Caco-2 (cell line): ENCODE results near the gene CTTN. TPM values are rescaled to one million over a fixed set of nuclear protein-coding genes. Genes with fewer than 3 reads are reported as not detected.
A peak's percentile ranks its signal among the peaks of the same experiment; 100 is the strongest.

ENCODE experiments used
- BruUV-seq: library from RNA; stranded (reverse); fragments of 400-500 nt; replicated peaks from 2 replicates; lab custom pipeline; 2021; lab: Mats Ljungman, UMichigan
- CTCF ChIA-PET: fragments of 300-600 bp; sonication (Branson Sonifier 250); formaldehyde crosslinking; loops from one replicate; lab custom pipeline; 2022; ENCODE audit warnings: antibody characterized with exemption; lab: Charles Lee
- POLR2A ChIA-PET: fragments of 300-600 bp; sonication (Branson Sonifier 250); formaldehyde crosslinking; loops from one replicate; lab custom pipeline; 2022; ENCODE audit warnings: antibody characterized with exemption; lab: Charles Lee
- DNase-seq, 2 experiments: peaks; one replicate each; pipeline versions ENCODE4 v3.0.0 to v3.0.0-alpha.2; 2020 to 2022
- H3K27me3 ChIP-seq: replicated peaks from 2 replicates; pipeline ENCODE4 v1.6.0; 2011; ENCODE audit warnings: low read length; ENCODE audit not compliant: control insufficient read depth, insufficient read depth
- H3K36me3 ChIP-seq: 2 replicates; pipeline ENCODE4 v1.5.1; 2011; ENCODE audit warnings: low read length; ENCODE audit not compliant: control insufficient read depth, insufficient read depth
- H3K4me1 ChIP-seq: fragments of 250-450 bp; sonication (Bioruptor Pico); 2 replicates; pipeline ENCODE4 v1.5.1; 2020; ENCODE audit warnings: mild to moderate bottlenecking
- H3K4me3 ChIP-seq: 2 replicates; pipeline ENCODE4 v1.5.1; 2011; ENCODE audit warnings: low read depth, mild to moderate bottlenecking, control low read depth, low read length
- H3K9me3 ChIP-seq: fragments of 250-450 bp; sonication (Bioruptor Pico); 2 replicates; pipeline ENCODE4 v1.5.1; 2020; ENCODE audit warnings: mild to moderate bottlenecking, moderate library complexity
- H3K27ac Mint-ChIP-seq: one replicate; pipeline ENCODE4 v1.8.0; 2022; ENCODE audit warnings: mixed read lengths; ENCODE audit not compliant: unreplicated experiment
- H3K27me3 Mint-ChIP-seq: one replicate; pipeline ENCODE4 v1.8.0; 2022; ENCODE audit warnings: mixed read lengths; ENCODE audit not compliant: insufficient read depth, unreplicated experiment
- H3K36me3 Mint-ChIP-seq: one replicate; pipeline ENCODE4 v1.8.0; 2022; ENCODE audit warnings: mild to moderate bottlenecking, mixed read lengths; ENCODE audit not compliant: insufficient read depth, unreplicated experiment
- H3K4me1 Mint-ChIP-seq: one replicate; pipeline ENCODE4 v1.8.0; 2022; ENCODE audit warnings: low read depth, mixed read lengths; ENCODE audit not compliant: unreplicated experiment
- H3K4me3 Mint-ChIP-seq: one replicate; pipeline ENCODE4 v1.8.0; 2022; ENCODE audit warnings: mild to moderate bottlenecking, moderate library complexity, mixed read lengths; ENCODE audit not compliant: unreplicated experiment
- H3K9me3 Mint-ChIP-seq: one replicate; pipeline ENCODE4 v1.8.0; 2022; ENCODE audit warnings: mixed read lengths; ENCODE audit not compliant: unreplicated experiment
- CTCF ChIP-seq, 2 experiments: fragments of 200-600 bp in 1 of 2; IDR thresholded peaks; 1 replicate in 1 of 2; 2 replicates in 1 of 2; pipeline versions ENCODE4 v1.5.1 to v1.8.0; 2011 to 2022; ENCODE audit warnings: antibody characterized with exemption in 1 of 2, control low read depth in 1 of 2, inconsistent platforms in 1 of 2, low read depth in 1 of 2, low read length in 1 of 2, mild to moderate bottlenecking in 1 of 2, moderate library complexity in 1 of 2; ENCODE audit not compliant: insufficient read depth in 1 of 2, severe bottlenecking in 1 of 2, unreplicated experiment in 1 of 2
- intact Hi-C: fragments of 100-400 bp; cut with micrococcal nuclease; formaldehyde crosslinking; loops from one replicate; pipeline ENCODE4 v1.10.0; 2022; ENCODE audit not compliant: unreplicated experiment
- total RNA-seq: library from RNA; stranded (reverse); gene quantifications from 2 replicates; pipeline ENCODE4 v1.2.3, GENCODE V29; 2022

The CTTN gene
- total RNA-seq, 1 experiment from 2014 or later: 502 TPM

DNA sequence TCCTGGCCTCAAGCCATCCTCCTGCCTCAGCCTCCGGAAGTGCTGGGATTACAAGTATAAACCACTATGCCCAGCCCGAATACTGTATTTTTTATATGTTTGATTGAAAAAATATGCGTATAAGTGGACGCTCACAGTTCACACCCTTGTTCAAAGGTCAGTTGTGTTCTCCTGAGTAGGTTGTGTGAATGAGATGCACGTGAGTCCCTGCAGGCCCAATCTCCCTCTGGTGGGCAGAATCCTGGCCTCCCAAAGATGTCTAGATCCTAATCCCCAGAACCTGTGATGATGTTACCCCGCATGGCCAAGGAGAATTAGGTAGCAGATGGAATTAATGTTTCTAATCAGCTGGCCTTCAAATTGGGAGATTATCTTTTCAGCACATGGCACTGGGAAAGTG is 41.9 kb downstream of the CTTN start:
- ChIA-PET CTCF (no interaction called here), POLR2A (no interaction called here)
- H3K36me3 Mint-ChIP-seq: peaks cover 59% of the 10 kb centered on the region
- no TSS peak for BruUV-seq
- no peak overlapping the region for H3K4me3 Mint-ChIP-seq
- H3K4me1 Mint-ChIP-seq: no peaks in the 10 kb centered on the region
- no peak for DNase-seq
- no peaks in the 10 kb centered on the region for H3K9me3 Mint-ChIP-seq
- Histone ChIP-seq H3K9me3 (no peaks in the 10 kb centered on the region), H3K36me3 (peaks cover 12% of the 10 kb centered on the region), H3K27me3 (no peaks in the 10 kb centered on the region), H3K4me1 (no peaks in the 10 kb centered on the region), H3K4me3 (no peak overlapping the region)
- intact Hi-C loops: no loop called here
- TF ChIP-seq CTCF (IDR thresholded peaks at IDR 0.05; ENCODE audit: insufficient read depth in 1 of 2, low read depth in 1 of 2, low read length in 1 of 2, severe bottlenecking in 1 of 2, unreplicated experiment in 1 of 2): peak in 1 of 2 experiments; percentile 33
- H3K27ac Mint-ChIP-seq: no peak overlapping the region
- no peaks in the 10 kb centered on the region for H3K27me3 Mint-ChIP-seq

- Histone ChIP-seq H3K4me1 (no peaks in the 10 kb centered on the region), H3K9me3 (peaks cover 5% of the 10 kb centered on the region), H3K36me3 (no peaks in the 10 kb centered on the region), H3K27me3 (no peaks in the 10 kb centered on the region), H3K4me3 (no peak overlapping the region)
- no peak overlapping the region for H3K4me3 Mint-ChIP-seq
- H3K27me3 Mint-ChIP-seq: no peaks in the 10 kb centered on the region
- TF ChIP-seq CTCF (IDR thresholded peaks at IDR 0.05; ENCODE audit: insufficient read depth in 1 of 2, low read depth in 1 of 2, low read length in 1 of 2, severe bottlenecking in 1 of 2, unreplicated experiment in 1 of 2): no peak
- DNase-seq: no peak
- ChIA-PET CTCF (no interaction called here), POLR2A (no interaction called here)
- no peak overlapping the region for H3K27ac Mint-ChIP-seq
- no peaks in the 10 kb centered on the region for H3K4me1 Mint-ChIP-seq
- intact Hi-C loops: no loop called here
- peaks cover 7% of the 10 kb centered on the region for H3K9me3 Mint-ChIP-seq
- no TSS peak for BruUV-seq
- peaks cover 25% of the 10 kb centered on the region for H3K36me3 Mint-ChIP-seq
Measured at GRCh38 chr11:70443773-70444030, 45.4 kb downstream of the CTTN start.

DNA sequence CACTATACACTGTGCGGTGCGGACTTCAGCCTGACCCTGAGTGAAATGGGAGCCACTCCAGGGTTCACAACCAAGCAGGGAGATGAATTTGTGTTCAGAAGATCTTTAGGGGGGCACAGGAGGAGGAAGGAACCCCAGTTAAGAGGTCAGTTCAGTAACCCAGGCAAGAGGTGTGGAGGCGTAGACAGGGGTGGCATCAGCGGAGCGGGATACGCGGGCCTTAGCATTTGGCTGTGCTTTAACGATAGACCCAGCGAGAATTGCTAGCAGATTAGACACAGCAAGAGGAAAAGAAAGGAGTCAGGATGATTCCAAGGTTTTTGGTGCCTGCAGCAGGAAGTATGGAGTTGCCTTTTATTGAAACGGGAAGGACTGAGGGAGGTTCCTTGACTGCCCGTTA is 46.8 kb downstream of the CTTN start:
- H3K4me3 Mint-ChIP-seq: no peak overlapping the region
- peaks cover 12% of the 10 kb centered on the region for H3K36me3 Mint-ChIP-seq
- no peaks in the 10 kb centered on the region for H3K4me1 Mint-ChIP-seq
- ChIA-PET POLR2A (no interaction called here), CTCF (no interaction called here)
- H3K9me3 Mint-ChIP-seq: peaks cover 21% of the 10 kb centered on the region
- intact Hi-C loops: no loop called here
- H3K4me1 ChIP-seq: no peaks in the 10 kb centered on the region
- no peaks in the 10 kb centered on the region for H3K36me3 ChIP-seq
- H3K27ac Mint-ChIP-seq: no peak overlapping the region
- H3K4me3 ChIP-seq: no peak overlapping the region
- peaks cover 19% of the 10 kb centered on the region for H3K9me3 ChIP-seq
- H3K27me3 ChIP-seq: no peaks in the 10 kb centered on the region
- H3K27me3 Mint-ChIP-seq: no peaks in the 10 kb centered on the region
- BruUV-seq: no TSS peak
- TF ChIP-seq CTCF (IDR thresholded peaks at IDR 0.05; ENCODE audit: insufficient read depth in 1 of 2, low read depth in 1 of 2, low read length in 1 of 2, severe bottlenecking in 1 of 2, unreplicated experiment in 1 of 2): no peak
- DNase-seq: no peak
